GM12864 (cell line): ENCODE results near the gene PDE3A.

Experiments
- DNase-seq: peaks from one replicate; pipeline ENCODE4 v3.0.0-alpha.2; 2011; ENCODE audit warnings: low read depth
- H3K4me3 ChIP-seq: 2 replicates; pipeline ENCODE4 v1.5.1; 2011; ENCODE audit warnings: mild to moderate bottlenecking, low read depth, low read length, control low read depth
- TF ChIP-seq, protein P1 (sequence below): IDR thresholded peaks from 2 replicates; pipeline ENCODE4 v1.5.1; 2011; ENCODE audit warnings: low read depth, mild to moderate bottlenecking, moderate library complexity, low read length, control low read depth, inconsistent platforms; ENCODE audit errors: missing control alignments

PDE3A gene

DNA sequence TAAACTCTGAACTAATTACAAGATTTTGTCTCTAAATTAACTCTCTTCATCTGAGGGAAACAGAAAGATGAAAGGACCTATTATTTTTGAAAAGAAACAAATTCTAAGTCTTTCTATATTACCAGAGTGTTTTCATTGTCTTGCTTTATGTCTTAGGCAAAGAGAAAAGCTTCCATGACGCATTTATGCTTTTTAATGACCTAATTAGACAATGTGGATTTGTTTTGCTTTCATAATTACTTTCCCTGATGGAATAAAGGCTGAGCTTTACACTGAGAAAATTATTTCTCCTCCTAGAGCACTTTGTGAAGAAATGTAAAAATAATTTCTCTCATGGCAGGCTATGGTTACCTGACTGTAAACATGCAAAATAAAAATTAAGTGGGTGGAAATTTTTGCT is 188.8 kb downstream of the PDE3A start:
- H3K4me3 ChIP-seq = no peak overlapping the region
- no peak for DNase-seq
- TF ChIP-seq, protein P1, sequence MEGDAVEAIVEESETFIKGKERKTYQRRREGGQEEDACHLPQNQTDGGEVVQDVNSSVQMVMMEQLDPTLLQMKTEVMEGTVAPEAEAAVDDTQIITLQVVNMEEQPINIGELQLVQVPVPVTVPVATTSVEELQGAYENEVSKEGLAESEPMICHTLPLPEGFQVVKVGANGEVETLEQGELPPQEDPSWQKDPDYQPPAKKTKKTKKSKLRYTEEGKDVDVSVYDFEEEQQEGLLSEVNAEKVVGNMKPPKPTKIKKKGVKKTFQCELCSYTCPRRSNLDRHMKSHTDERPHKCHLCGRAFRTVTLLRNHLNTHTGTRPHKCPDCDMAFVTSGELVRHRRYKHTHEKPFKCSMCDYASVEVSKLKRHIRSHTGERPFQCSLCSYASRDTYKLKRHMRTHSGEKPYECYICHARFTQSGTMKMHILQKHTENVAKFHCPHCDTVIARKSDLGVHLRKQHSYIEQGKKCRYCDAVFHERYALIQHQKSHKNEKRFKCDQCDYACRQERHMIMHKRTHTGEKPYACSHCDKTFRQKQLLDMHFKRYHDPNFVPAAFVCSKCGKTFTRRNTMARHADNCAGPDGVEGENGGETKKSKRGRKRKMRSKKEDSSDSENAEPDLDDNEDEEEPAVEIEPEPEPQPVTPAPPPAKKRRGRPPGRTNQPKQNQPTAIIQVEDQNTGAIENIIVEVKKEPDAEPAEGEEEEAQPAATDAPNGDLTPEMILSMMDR = no peak

DNA sequence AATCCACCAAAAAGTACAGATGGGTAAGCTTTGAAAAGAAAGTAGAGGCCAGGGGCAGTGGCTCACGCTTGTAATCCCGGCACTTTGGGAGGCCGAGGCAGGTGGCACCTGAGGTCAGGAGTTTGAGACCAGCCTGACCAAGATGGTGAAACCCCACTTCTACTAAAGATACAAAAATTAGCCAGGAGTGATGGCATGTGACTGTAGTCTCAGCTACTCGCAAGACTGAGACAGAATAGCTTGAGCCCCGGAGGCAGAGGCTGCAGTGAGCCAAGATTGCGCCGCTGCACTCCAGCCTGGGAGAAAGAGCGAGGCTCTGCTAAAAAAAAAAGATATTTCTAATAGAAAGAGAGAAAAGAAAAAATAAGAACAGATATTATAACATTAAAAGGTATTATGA is 192.6 kb downstream of the PDE3A start:
- no peak for DNase-seq
- TF ChIP-seq, protein P1 = no peak
- no peak overlapping the region for H3K4me3 ChIP-seq

DNA sequence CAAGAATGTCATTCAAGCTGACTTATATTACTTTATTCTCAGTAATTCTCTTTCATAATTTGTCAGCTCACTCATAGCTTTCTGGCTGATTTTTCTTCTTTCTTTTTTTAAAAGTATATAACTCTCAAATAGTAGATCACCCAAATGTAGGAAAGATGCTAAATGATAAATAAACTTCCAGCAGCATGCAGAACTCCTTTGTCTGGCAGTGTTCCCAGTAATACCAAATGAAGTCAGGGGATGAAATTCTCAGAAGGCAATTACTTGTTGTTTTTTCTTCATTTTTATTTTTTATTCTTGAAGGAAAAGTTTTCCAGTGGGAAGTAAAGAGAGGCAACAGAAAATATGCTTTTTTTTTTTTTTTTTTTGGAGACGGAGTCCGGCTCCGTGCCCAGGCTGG is 193.5 kb downstream of the PDE3A start:
- H3K4me3 ChIP-seq = no peak overlapping the region
- no peak for DNase-seq
- TF ChIP-seq, protein P1 = no peak

DNA sequence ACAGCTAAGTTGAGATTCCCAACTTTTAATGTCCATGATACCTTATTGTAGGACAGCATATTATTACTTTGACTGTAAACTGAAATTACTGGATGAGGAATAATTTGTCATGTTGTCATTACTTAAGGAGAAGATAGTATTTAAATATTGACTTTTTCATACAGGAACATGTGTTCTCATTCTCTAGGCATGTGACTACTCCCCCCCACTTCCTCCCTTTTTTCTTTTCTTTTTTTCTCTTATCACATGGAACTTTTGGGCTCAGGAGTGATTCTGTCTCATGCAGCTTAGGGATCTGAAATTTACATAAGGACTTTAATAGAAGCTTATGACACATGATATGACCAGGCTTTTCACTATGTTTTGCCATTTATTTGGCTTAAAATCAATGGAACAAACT is 199.1 kb downstream of the PDE3A start:
- no peak overlapping the region for H3K4me3 ChIP-seq
- TF ChIP-seq, protein P1 = no peak
- no peak for DNase-seq

DNA sequence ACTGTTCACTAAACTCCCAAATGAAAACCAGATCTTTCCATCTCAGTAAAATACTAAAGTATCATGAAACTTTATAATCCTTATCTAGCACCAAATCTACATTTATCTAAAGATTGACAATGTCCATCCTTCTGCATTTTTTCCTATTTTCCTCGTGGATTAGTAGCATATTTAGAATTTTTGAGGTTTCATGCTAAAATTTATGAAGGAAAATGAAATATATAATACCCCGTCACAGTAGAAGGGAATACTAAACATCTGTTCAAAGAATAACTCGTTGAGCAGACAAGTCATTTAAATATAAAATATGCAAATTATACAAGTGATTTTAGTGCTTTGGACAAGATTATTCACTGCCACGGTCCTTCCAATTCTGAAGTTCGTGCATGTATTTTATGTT is 204.1 kb downstream of the PDE3A start:
- no peak overlapping the region for H3K4me3 ChIP-seq
- TF ChIP-seq, protein P1 = no peak
- DNase-seq = no peak

DNA sequence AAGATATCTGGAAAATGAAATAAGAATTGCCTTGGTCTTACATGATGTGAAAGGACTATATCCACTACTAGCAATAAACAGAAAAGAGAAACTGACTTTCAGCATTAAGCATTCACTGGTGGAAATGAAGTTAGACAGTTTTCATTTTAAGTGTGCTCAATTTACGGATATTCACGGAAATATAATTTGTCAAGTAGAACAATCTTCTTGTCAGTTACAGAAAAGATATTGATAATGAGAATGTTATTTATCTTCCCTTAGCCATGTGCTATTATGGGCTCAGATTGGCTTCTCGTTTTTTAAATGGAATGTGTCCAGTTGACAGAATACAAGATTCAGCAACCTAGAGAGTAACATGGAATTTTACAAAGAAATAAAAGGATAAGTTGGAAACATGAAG is 208.2 kb downstream of the PDE3A start:
- TF ChIP-seq, protein P1 = no peak
- no peak overlapping the region for H3K4me3 ChIP-seq
- no peak for DNase-seq

DNA sequence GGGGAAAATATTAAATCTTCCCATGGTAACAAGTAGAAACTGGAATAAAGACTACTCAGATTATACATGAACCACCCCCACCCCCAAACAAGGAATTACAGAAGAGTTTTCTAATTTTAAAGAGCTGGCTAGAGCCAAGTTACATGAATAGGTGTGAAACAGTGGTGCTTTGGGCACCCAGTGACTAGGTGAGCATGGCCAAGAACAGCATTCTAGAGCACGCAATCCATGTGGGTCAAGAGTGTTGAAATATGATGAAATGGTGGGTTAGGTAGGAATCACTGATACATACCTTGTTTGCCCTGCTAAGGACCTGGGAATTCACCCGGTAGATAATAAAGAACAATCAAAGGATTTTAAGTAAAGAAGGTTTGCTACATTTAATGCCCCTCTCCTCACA is 208.7 kb downstream of the PDE3A start:
- no peak for DNase-seq
- no peak overlapping the region for H3K4me3 ChIP-seq
- TF ChIP-seq, protein P1 = no peak
